Measurements from ENCODE around the gene LHX5.

LHX5 gene

GRCh38 chr12:113477171-113477841 lies 5.6 kb upstream of the LHX5 start:
- DNase-seq, result no peak

GRCh38 chr12:113476176-113476986 lies 4.7 kb upstream of the LHX5 start:
- DNase-seq, result no peak

DNA sequence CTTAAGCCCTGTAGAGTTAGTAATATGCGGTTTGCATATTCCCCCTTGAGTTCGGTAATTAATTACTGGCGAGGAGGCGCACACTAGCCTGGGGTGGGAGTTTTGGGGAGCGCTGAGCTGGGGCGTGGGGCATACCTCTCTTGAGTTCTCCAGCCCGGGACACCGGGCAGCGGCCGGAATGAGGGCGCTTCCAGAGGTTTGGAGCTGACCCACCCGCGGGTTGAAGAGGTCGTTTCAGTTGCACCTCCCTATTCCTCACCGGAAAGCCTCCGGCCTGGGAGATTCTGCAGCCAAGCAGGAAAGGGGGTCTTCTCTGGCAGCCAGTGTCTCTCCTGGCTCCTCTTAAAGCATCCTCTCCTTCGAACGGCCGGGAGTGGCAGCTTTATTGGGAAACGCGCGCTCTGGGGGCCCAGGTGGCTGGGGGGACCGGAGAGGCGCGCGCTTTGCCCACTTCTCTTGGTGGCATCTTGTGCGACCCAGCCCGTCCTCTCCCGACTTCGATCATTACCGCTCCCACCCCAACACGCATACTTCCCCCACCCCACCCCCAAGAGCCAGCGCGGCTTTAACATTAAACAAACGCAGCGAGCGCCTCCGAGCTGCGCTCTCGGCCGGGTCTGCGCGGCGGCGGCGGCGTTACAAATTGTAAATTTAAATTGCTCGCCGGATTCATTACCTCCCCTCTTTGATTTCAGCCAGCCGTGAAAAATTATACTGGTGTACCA lies 3.9 kb upstream of the LHX5 start:
- no peak for DNase-seq

- DNase-seq, result no peak
These were observed 3.2 kb upstream of the LHX5 start for GRCh38 chr12:113474635-113475436.

- no peak for DNase-seq
These were observed 2.3 kb upstream of the LHX5 start for GRCh38 chr12:113473942-113474341.

DNA sequence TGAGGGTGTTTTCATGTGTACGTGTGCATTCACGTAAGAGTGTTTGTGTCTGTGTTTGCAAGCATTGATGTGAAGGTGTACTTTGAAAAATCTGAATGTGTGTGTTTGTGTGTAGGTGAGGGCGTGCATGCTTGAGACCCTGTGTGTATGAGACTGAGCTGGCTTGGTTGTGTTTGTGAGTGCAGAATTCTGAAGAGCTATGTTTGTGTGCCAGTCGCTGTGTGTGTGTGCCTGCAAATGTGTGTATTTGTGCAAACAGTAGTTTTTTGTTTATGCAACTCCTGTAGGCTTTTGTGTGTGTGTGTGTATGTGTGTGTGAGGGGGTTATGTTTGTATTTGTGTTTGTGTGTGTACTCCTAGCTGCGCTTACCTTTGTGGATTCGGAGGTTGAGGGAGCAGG lies 1.7 kb upstream of the LHX5 start:
- no peak for DNase-seq

- no peak for DNase-seq
These were observed 785 bp upstream of the LHX5 start for GRCh38 chr12:113472191-113473121.

DNA sequence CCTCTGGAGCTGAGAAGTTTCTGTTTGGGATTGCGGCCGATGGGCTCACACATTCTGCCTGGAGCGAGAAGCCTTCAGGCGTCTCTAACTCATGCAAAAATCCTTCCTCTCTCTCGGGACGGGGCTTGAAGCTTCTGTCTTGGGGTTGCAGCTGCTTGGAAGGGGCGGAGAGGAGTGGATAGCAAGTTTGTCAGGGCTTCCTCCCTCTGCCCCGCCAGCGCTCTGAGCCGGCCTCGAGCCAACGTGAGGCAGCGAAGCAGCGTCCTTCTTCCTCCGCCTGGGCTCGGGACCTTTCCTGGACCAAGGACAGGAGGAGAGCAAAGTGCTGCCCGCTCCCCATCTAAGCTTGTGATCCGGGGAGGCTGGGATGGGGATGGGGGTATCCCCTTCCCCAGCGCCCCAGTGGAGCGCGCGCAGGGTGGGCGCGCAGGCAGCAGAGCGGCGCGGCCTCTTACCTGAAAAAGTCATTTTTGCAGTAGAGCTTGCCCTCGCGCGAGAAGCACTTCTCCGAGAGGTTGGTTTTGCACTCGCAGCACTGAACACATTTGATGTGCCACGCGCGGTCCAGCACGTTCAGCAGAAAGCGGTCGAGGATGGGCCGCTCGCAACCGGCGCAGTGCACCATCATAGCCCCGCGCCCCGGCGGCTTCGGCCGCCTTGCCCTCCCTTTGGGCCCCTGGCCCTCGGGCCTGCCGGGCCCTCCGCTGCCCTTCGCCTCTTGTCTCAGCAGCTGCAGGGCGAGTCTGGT lies 626 bp downstream of the LHX5 start:
- DNase-seq, result no peak

GRCh38 chr12:113469949-113470743 lies 1.5 kb downstream of the LHX5 start:
- DNase-seq, result no peak

- no peak for DNase-seq
These were observed 2.3 kb downstream of the LHX5 start for GRCh38 chr12:113469224-113469948.

- no peak for DNase-seq
These were observed 3.1 kb downstream of the LHX5 start for GRCh38 chr12:113468365-113469223.

- no peak for DNase-seq
These were observed 3.9 kb downstream of the LHX5 start for GRCh38 chr12:113467502-113468364.

DNA sequence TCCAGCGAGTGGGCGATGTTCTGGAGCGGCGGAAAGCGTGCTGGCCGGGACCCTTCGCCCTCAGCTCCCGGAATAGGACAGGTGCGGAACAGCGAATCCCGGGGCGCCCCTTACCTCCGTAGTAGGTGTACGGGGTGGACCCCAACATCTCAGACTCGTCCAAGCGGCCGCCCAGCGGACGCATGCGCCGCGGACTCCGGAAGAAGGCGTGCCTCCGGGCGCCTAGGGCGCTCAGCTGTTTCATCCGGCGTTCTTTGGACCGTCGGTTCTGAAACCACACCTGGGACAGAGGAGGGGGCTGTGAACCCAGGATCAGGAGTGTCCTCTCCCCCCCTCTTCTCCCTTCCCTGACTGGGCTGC lies 4.5 kb downstream of the LHX5 start:
- DNase-seq, result no peak

- DNase-seq, result no peak
These were observed 5.1 kb downstream of the LHX5 start for GRCh38 chr12:113466454-113467141.

GRCh38 chr12:113465808-113466453 lies 5.7 kb downstream of the LHX5 start:
- DNase-seq, result no peak

Data from stimulated activated CD4-positive, alpha-beta T cell treated with anti-CD3 and anti-CD28 coated beads, Interleukin-1b, Interleukin-23, amount 100 ng/mL, for 48 hours (primary cell).